GM19240 (cell line): ENCODE results near the gene WDR82.

Experiments
- DNase-seq: peaks from one replicate; pipeline ENCODE4 v3.0.0; 2011; ENCODE audit warnings: low spot score; ENCODE audit not compliant: insufficient read length

The WDR82 gene

GRCh38 chr3:52308308-52308707 lies 29.9 kb upstream of the WDR82 start:
- DNase-seq: no peak

- DNase-seq: no peak
These were observed 28.5 kb upstream of the WDR82 start for GRCh38 chr3:52306978-52307377.

- no peak for DNase-seq
These were observed 27.5 kb upstream of the WDR82 start for GRCh38 chr3:52305926-52306325.

- DNase-seq: no peak
These were observed 25.4 kb upstream of the WDR82 start for GRCh38 chr3:52303811-52304210.

- DNase-seq: no peak
These were observed 24.1 kb upstream of the WDR82 start for GRCh38 chr3:52302426-52303145.

GRCh38 chr3:52299879-52300611 lies 21.6 kb upstream of the WDR82 start:
- DNase-seq: no peak

- DNase-seq: no peak
These were observed 20.9 kb upstream of the WDR82 start for GRCh38 chr3:52299247-52299878.

- DNase-seq: no peak
These were observed 20.0 kb upstream of the WDR82 start for GRCh38 chr3:52298149-52299098.

GRCh38 chr3:52297242-52298148 lies 19.0 kb upstream of the WDR82 start:
- DNase-seq: no peak

- DNase-seq: no peak
These were observed 17.3 kb upstream of the WDR82 start for GRCh38 chr3:52295671-52296208.

GRCh38 chr3:52294320-52295150 lies 16.1 kb upstream of the WDR82 start:
- DNase-seq: no peak

- DNase-seq: no peak
These were observed 15.3 kb upstream of the WDR82 start for GRCh38 chr3:52293491-52294319.

GRCh38 chr3:52292247-52293065 lies 14.0 kb upstream of the WDR82 start:
- no peak for DNase-seq

GRCh38 chr3:52291508-52292181 lies 13.2 kb upstream of the WDR82 start:
- DNase-seq: no peak

GRCh38 chr3:52290596-52291507 lies 12.4 kb upstream of the WDR82 start:
- no peak for DNase-seq
